HEK293T (cell line): ENCODE data around the gene BGLAP.
A peak's percentile ranks its signal among the peaks of the same experiment; 100 is the strongest.

ENCODE experiments used
- CTCF ChIA-PET: fragments of 350-600 bp; formaldehyde crosslinking; extraction: SDS; loops from one replicate; lab custom pipeline; 2021; ENCODE audit warnings: antibody characterized with exemption, inconsistent platforms; lab: Yijun Ruan, JAX
- POLR2A ChIA-PET: fragments of 350-600 bp; formaldehyde crosslinking; extraction: SDS; loops from one replicate; lab custom pipeline; 2020; ENCODE audit warnings: antibody characterized with exemption, inconsistent platforms; lab: Yijun Ruan, JAX
- DNase-seq: peaks from one replicate; pipeline ENCODE4 v3.0.0; 2012; ENCODE audit warnings: mixed read lengths; ENCODE audit errors: extremely low spot score
- ARNT ChIP-seq: fragments of 450-650 bp; IDR thresholded peaks from 2 replicates; pipeline ENCODE4 v1.6.1; 2017; ENCODE audit warnings: mild to moderate bottlenecking
- BHLHE40 ChIP-seq: fragments of 450-650 bp; IDR thresholded peaks from 2 replicates; pipeline ENCODE4 v1.6.1; 2016; ENCODE audit warnings: mild to moderate bottlenecking, moderate library complexity, borderline replicate concordance
- CTBP1 ChIP-seq: fragments of 450-650 bp; IDR thresholded peaks from 2 replicates; pipeline ENCODE4 v1.6.1; 2016; ENCODE audit warnings: borderline replicate concordance
- ELF4 ChIP-seq: fragments of 450-650 bp; IDR thresholded peaks from 2 replicates; pipeline ENCODE4 v1.6.1; 2017; ENCODE audit warnings: antibody characterized with exemption
- FOXA1 ChIP-seq: fragments of 450-650 bp; IDR thresholded peaks from 2 replicates; pipeline ENCODE4 v1.6.1; 2016; ENCODE audit warnings: mild to moderate bottlenecking
- FOXK2 ChIP-seq: fragments of 450-650 bp; IDR thresholded peaks from 2 replicates; pipeline ENCODE4 v1.6.1; 2016; ENCODE audit warnings: mild to moderate bottlenecking
- FOXM1 ChIP-seq: fragments of 450-650 bp; IDR thresholded peaks from 2 replicates; pipeline ENCODE4 v1.6.1; 2017; ENCODE audit warnings: mild to moderate bottlenecking, borderline replicate concordance
- HDGF ChIP-seq: fragments of 450-650 bp; IDR thresholded peaks from 2 replicates; pipeline ENCODE4 v1.6.1; 2017; ENCODE audit warnings: antibody characterized with exemption, borderline replicate concordance
- L3MBTL2 ChIP-seq: fragments of 450-650 bp; conservative IDR thresholded peaks from 2 replicates; pipeline ENCODE4 v1.6.1; 2016; ENCODE audit warnings: mild to moderate bottlenecking
- LEF1 ChIP-seq: fragments of 450-650 bp; IDR thresholded peaks from 2 replicates; pipeline ENCODE4 v1.6.1; 2017; ENCODE audit warnings: mild to moderate bottlenecking, borderline replicate concordance
- NFRKB ChIP-seq: fragments of 450-650 bp; IDR thresholded peaks from 2 replicates; pipeline ENCODE4 v1.6.1; 2016; ENCODE audit warnings: mild to moderate bottlenecking, moderate library complexity
- SP1 ChIP-seq: fragments of 450-650 bp; IDR thresholded peaks from 2 replicates; pipeline ENCODE4 v1.6.1; 2017
- SUZ12 ChIP-seq: fragments of 450-650 bp; IDR thresholded peaks from 2 replicates; pipeline ENCODE4 v1.6.1; 2016; ENCODE audit warnings: mild to moderate bottlenecking
- TARDBP ChIP-seq: fragments of 450-650 bp; IDR thresholded peaks from 2 replicates; pipeline ENCODE4 v1.6.1; 2016
- ZNF384 ChIP-seq: fragments of 450-650 bp; IDR thresholded peaks from 2 replicates; pipeline ENCODE4 v1.6.1; 2016
- TF ChIP-seq, protein P1 (sequence below): fragments of 450-650 bp; IDR thresholded peaks from 2 replicates; pipeline ENCODE4 v1.6.1; 2016

BGLAP gene

DNA sequence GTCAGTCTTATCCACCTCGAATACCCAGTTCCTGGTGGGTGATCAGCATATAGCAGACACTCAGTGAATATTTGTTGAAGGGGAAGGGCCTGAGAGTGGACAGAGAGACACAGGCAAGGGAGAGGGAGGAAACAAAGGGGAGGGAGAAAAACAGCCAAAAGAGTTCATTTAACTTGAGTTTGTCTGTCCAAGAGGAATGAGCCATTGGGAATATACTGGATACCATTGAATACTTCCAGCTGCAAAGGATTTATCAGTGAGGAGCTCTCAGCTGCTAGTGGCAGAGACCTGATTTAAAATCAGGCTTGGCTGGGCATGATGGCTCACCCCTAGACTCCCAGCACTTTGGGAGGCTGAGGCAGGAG is 11.5 kb upstream of the BGLAP start:
- ChIA-PET POLR2A (interaction anchor here (0.7 to 1.0 kb wide), 2 partner anchors 18 to 28 kb away, joined by 3 to 4 read pairs; partner anchors contain the start of gene PMF1), CTCF (no interaction called here)
- no peak for DNase-seq
- TF ChIP-seq HDGF (no peak), ZNF384 (no peak), SP1 (no peak), FOXA1 (no peak)

DNA sequence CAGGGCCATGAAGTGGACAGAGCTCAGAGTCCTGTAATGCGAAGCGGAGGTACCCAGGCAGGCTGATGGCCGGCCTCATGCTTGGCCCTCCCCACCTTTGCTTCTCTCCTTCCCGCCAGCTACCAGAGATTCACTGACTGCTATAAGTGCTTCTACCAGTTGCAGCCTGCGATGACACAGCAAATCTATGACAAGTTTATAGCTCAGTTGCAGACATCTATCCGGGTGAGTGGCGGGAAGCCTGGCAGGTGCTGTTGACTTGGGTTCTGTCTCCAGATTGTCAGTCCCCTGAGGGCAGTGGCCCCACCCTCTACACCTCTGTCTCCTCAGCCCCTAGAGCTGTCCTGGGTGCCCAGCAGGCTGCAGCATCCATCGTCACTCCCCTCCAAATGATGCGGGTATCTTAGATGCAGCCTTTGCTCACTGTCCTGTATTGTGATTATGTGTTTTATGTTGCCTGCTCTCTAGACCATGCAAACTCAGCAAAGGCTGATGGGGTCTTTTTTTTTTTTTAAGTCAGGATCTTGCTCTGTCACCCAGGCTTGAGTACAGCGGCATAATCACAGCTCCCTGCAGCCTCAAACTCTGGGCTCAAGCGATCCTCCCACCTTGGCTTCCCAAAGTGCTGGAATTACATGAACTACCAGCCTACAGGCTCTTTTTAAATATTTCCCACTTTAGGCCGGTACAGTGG is 9.6 kb upstream of the BGLAP start:
- no peak for DNase-seq
- POLR2A ChIA-PET: interaction anchor here (0.9 to 1.2 kb wide), 2 partner anchors 20 to 86 kb away, joined by 4 to 5 read pairs; partner anchors contain the start of gene PMF1

DNA sequence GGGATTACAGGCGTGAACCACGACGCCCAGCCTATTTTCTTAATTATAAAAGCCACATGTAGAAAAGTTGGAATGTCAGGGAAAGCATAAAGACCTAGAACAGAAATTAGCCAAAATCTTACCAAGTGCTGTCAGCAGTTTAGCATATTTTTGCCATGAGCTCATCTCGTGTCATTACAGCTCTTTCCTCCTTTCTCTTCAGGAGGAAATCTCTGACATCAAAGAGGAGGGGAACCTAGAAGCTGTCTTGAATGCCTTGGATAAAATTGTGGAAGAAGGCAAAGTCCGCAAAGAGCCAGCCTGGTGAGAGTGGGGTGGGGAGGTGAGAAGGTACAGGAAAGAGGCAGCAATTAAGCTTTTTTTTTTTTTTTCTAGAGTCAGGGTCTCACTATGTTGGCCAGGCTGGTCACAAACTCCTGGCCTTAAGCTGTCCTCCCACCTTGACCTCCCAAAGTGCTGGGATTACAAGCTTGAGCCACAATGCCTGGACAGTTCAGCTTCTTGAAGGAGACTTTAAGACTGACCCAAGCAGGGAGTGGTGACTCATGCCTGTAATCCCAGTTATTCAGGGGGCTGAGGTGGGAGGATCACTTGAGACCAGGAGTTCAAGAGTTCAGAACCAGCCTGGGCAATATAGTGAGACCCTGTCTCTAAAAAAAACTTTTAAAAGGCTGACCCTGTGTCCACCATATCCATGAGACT is 8.4 kb upstream of the BGLAP start:
- no peak for DNase-seq
- POLR2A ChIA-PET: interaction anchor here (1.7 kb wide), 1 partner anchor 20 kb away, joined by 8 read pairs; the partner anchor contains the start of gene PMF1
- CTCF ChIA-PET: interaction anchor here (0.5 to 2.5 kb wide), 4 partner anchors 9 to 479 kb away, joined by 3 to 15 read pairs (median 4); no protein-coding TSS in a partner anchor
- TF ChIP-seq ARNT: no peak
- no peak for TF ChIP-seq CTBP1
- TF ChIP-seq TARDBP: no peak
- no peak for TF ChIP-seq NFRKB
- TF ChIP-seq FOXA1: no peak
- no peak for TF ChIP-seq FOXK2
- TF ChIP-seq L3MBTL2: no peak
- no peak for TF ChIP-seq HDGF
- no peak for TF ChIP-seq SP1
- TF ChIP-seq SUZ12: no peak
- no peak for TF ChIP-seq ZNF384
- TF ChIP-seq LEF1: no peak
- TF ChIP-seq FOXM1: no peak
- TF ChIP-seq, protein P1, sequence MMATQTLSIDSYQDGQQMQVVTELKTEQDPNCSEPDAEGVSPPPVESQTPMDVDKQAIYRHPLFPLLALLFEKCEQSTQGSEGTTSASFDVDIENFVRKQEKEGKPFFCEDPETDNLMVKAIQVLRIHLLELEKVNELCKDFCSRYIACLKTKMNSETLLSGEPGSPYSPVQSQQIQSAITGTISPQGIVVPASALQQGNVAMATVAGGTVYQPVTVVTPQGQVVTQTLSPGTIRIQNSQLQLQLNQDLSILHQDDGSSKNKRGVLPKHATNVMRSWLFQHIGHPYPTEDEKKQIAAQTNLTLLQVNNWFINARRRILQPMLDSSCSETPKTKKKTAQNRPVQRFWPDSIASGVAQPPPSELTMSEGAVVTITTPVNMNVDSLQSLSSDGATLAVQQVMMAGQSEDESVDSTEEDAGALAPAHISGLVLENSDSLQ: no peak
- no peak for TF ChIP-seq BHLHE40
- no peak for TF ChIP-seq ELF4

More for the DNA sequence above, 9.6 kb upstream of the BGLAP start:
- CTCF ChIA-PET: interaction anchor here (0.6 to 2.5 kb wide), 4 partner anchors 8 to 238 kb away, joined by 4 to 15 read pairs (median 6); no protein-coding TSS in a partner anchor
- no peak for TF ChIP-seq HDGF
- 0 out of 2 replicates have a peak, but pooled peaks have one; percentile 17 for TF ChIP-seq ZNF384

DNA sequence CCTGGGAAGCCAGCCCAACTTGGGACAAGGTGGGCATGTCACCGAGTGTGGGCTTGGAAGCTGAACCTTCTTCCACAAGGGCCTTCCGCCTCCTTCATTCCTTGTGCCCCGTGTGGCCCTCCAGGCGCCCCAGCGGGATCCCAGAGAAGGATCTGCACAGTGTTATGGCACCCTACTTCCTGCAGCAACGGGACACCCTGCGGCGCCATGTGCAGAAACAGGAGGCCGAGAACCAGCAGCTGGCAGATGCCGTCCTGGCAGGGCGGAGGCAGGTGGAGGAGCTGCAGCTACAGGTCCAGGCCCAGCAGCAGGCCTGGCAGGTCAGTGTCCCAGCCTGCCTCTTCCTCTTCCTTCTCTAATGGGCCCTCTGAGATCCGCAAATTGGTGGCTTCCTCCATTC is 5.8 kb upstream of the BGLAP start:
- ChIA-PET CTCF (no interaction called here), POLR2A (no interaction called here)
- no peak for DNase-seq
- TF ChIP-seq HDGF (no peak), NFRKB (no peak), ARNT (no peak), LEF1 (no peak), FOXK2 (no peak), SUZ12 (no peak), TARDBP (no peak), SP1 (no peak), CTBP1 (no peak), L3MBTL2 (no peak), ELF4 (no peak), BHLHE40 (no peak), FOXA1 (no peak), ZNF384 (no peak)
- TF ChIP-seq, protein P1: no peak

DNA sequence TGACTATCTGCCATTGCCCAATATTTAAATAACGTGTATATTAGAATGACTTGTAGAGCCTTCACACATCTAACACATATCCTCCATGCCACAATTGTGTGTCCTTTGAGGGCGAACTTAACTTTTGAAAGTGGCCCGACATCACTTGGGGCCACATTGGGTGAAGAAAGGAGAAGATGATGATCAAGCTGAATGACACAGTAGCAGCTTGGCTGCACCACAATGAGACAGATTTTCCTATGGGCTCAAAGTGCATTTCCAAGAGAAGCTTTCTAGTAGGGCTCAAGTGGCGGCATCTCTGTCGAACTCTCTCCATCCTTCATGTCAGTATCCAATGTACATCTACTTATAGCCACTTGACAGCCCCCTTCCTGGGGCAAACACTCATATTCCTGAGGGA is 3.7 kb upstream of the BGLAP start:
- ChIA-PET POLR2A (no interaction called here), CTCF (interaction anchor here (0.9 to 1.4 kb wide), 2 partner anchors 13 to 97 kb away, joined by 3 to 5 read pairs; no protein-coding TSS in a partner anchor)
- no peak for DNase-seq
- no peak for TF ChIP-seq L3MBTL2
- no peak for TF ChIP-seq LEF1

DNA sequence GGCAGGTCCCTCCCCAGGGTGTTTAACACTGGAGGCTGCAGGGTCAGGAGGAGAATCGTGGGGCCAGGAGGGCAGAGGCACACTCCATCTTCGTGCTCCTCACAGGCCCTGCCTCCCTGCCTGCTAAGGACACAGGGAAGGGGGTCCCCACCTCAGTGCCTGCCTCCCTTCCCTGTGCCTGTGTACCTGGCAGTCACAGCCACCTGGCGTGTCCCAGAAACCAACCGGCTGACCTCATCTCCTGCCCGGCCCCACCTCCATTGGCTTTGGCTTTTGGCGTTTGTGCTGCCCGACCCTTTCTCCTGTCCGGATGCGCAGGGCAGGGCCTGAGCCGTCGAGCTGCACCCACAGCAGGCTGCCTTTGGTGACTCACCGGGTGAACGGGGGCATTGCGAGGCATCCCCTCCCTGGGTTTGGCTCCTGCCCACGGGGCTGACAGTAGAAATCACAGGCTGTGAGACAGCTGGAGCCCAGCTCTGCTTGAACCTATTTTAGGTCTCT is 623 bp upstream of the BGLAP start:
- ChIA-PET POLR2A (interaction anchor here (1.2 kb wide), 1 partner anchor 28 kb away, joined by 3 read pairs; the partner anchor contains the start of gene PMF1), CTCF (no interaction called here)
- no peak for TF ChIP-seq FOXM1
- no peak for TF ChIP-seq TARDBP
- no peak for TF ChIP-seq NFRKB
- TF ChIP-seq BHLHE40: no peak
- no peak for DNase-seq

DNA sequence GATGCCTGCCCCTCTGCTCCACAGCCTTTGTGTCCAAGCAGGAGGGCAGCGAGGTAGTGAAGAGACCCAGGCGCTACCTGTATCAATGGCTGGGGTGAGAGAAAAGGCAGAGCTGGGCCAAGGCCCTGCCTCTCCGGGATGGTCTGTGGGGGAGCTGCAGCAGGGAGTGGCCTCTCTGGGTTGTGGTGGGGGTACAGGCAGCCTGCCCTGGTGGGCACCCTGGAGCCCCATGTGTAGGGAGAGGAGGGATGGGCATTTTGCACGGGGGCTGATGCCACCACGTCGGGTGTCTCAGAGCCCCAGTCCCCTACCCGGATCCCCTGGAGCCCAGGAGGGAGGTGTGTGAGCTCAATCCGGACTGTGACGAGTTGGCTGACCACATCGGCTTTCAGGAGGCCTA is 754 bp downstream of the BGLAP start:
- ChIA-PET CTCF (no interaction called here), POLR2A (interaction anchor here (1.4 kb wide), 1 partner anchor 9 kb away, joined by 5 read pairs; no protein-coding TSS in a partner anchor)
- no peak for DNase-seq
- TF ChIP-seq SUZ12: no peak
- no peak for TF ChIP-seq FOXA1
- TF ChIP-seq, protein P1: no peak
- TF ChIP-seq CTBP1: no peak
- no peak for TF ChIP-seq NFRKB
